WTC11 (cell line): ENCODE measurements around the gene OR2T3. TPM values are rescaled to one million over a fixed set of nuclear protein-coding genes. Genes with fewer than 3 reads are reported as not detected.
"Not testable (repeated sequence)": the region's sequence is repeated elsewhere in the genome, so short reads cannot be mapped to it uniquely, and the experiment has no call there.

Experiments
- ATAC-seq: fragments of 200-7000 bp; cut with Tn5 transposase; 2 replicates; pipeline ENCODE4 v1.10.0; 2021; ENCODE audit warnings: mild to moderate bottlenecking, moderate library complexity
- CTCF ChIA-PET: fragments of 300-600 bp; sonication (Branson Sonifier 250); formaldehyde crosslinking; loops from one replicate; lab custom pipeline; 2021; ENCODE audit warnings: antibody characterized with exemption; lab: Charles Lee
- POLR2A ChIA-PET: fragments of 350-600 bp; sonication (Branson Sonifier 250); formaldehyde crosslinking; loops from one replicate; lab custom pipeline; 2021; ENCODE audit warnings: antibody characterized with exemption; lab: Charles Lee
- DNase-seq: peaks from one replicate; pipeline ENCODE4 v3.0.0; 2021; ENCODE audit warnings: low spot score
- H3K27ac Mint-ChIP-seq: 2 replicates; pipeline ENCODE4 v1.8.0; 2021; ENCODE audit warnings: mixed read lengths
- H3K27me3 Mint-ChIP-seq: 2 replicates; pipeline ENCODE4 v1.8.0; 2021; ENCODE audit warnings: low read depth, mild to moderate bottlenecking, moderate library complexity, mixed read lengths
- H3K36me3 Mint-ChIP-seq: 2 replicates; pipeline ENCODE4 v1.8.0; 2021; ENCODE audit warnings: mixed read lengths
- H3K4me1 Mint-ChIP-seq: 2 replicates; pipeline ENCODE4 v1.8.0; 2022; ENCODE audit warnings: mixed read lengths
- H3K4me3 Mint-ChIP-seq: 2 replicates; pipeline ENCODE4 v1.8.0; 2021; ENCODE audit warnings: mild to moderate bottlenecking, moderate library complexity, mixed read lengths
- H3K9me3 Mint-ChIP-seq: 2 replicates; pipeline ENCODE4 v1.8.0; 2021; ENCODE audit warnings: mixed read lengths
- IRF1 ChIP-seq: sonication (generic); formaldehyde crosslinking; IDR thresholded peaks from 2 replicates; pipeline ENCODE4 v1.8.0; 2023; ENCODE audit warnings: missing genetic modification reagents
- JAZF1 ChIP-seq: fragments of 250-450 bp; sonication (Bioruptor Pico); IDR thresholded peaks from 2 replicates; pipeline ENCODE4 v1.9.0; 2021; ENCODE audit warnings: moderate library complexity, mild to moderate bottlenecking, inconsistent platforms
- NR3C1 ChIP-seq: sonication (generic); formaldehyde crosslinking; conservative IDR thresholded peaks from 2 replicates; pipeline ENCODE4 v1.8.1; 2023; ENCODE audit warnings: low read depth, mild to moderate bottlenecking, missing genetic modification reagents
- total RNA-seq: library from RNA; stranded (reverse); gene quantifications from 3 replicates; pipeline ENCODE4 v1.2.3, GENCODE V29; 2021
- TF ChIP-seq, protein P1 (sequence below): sonication (generic); formaldehyde crosslinking; conservative IDR thresholded peaks from 2 replicates; pipeline ENCODE4 v1.8.1; 2023; ENCODE audit warnings: mild to moderate bottlenecking, low read depth, missing genetic modification reagents, moderate library complexity

The OR2T3 gene
- total RNA-seq, 1 experiment from 2014 or later: not detected

DNA sequence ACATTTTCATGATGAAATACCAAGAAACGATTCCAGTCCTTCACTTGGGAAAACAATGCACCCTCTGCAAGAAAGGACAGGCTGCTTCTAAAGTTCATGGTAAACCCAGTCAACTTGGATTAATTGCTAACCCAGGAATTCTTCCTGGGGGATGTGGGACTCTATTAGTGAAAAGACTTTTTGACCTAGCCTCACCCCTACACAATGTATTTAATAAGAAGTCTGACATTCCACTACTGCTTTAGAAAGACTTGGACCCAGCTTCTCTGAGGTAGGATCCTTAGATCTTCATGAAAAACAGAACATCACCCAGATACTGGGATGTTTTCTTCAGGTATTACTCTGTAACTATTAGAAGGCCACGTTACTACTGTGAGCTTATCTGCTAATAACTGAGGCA lies 27.8 kb upstream of the OR2T3 start, which contains the start of gene OR2T2:
Gene OR2T2 (plus strand): TSS at position 239 of the 400 bp plus-strand sequence. CDS start 7,161 bp downstream, outside the sequence.
- Mint-ChIP-seq H3K36me3 (peaks cover 45% of the 10 kb centered on the region), H3K9me3 (peaks cover 72% of the 10 kb centered on the region)
- H3K27me3 Mint-ChIP-seq, H3K4me3 Mint-ChIP-seq, DNase-seq, CTCF ChIA-PET, H3K4me1 Mint-ChIP-seq, ATAC-seq, H3K27ac Mint-ChIP-seq, POLR2A ChIA-PET: not testable (repeated sequence)

DNA sequence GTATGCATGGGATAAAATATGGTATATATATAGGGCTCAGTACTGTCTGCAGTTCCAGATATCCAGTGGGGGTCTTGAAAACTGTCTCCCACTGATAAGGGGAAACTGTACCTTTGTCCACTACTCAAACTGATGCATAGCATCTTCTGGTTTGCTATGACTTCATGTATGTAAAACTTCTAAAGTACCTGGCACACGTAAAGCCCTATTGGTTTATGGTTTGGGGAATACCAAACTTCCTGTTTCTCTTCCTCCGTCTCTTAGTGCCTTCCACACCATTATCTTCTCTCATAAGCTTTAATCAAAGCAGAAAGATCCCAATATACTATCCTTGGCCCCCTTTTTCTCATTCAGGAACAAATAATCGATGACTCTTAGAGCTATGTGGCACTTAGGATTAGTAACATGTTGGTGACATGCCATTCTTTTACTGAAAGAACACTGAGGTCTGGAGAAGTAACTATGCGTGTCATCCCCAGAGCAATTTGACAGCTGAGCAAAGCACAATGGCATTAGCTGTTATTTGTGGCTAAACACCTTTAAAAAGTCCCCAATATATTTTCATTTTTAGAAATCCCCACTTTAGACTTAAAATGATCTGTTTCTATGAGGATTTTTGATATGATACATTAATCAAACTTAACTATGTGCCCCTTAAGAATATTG lies 24.6 kb upstream of the OR2T3 start:
- H3K27me3 Mint-ChIP-seq, ATAC-seq, CTCF ChIA-PET, H3K27ac Mint-ChIP-seq, POLR2A ChIA-PET, H3K4me3 Mint-ChIP-seq, DNase-seq, H3K4me1 Mint-ChIP-seq: not testable (repeated sequence)
- H3K36me3 Mint-ChIP-seq: peaks cover 34% of the 10 kb centered on the region
- H3K9me3 Mint-ChIP-seq: peaks cover 50% of the 10 kb centered on the region

DNA sequence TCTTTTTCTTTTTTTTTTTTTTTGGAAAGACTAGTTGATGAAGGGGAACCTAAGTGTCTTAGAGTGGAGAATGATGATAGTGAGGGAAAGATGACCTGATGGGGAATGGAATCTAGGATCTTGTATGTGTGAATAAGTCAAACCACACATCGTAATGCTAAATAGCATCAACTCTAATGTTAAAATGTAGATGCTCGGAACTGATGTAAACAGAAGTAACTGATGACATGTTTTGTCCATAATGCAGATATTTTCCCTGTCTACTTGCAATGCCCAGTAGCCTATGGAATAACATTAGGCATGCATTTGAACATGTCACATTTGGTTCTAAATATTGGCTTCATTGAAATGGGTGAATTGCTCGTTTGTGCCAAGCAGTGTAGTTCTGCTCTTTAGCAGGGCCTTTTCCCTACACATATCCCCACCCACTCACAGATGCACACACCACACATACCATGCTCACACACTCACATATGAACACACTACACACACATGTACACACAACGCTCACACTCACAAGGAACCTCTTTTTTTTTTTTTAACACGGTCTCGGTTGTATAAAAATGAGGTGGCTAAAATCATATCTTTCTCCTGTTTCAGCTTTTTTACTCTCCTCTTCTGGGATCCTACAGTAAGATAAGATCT lies 23.2 kb upstream of the OR2T3 start:
- Mint-ChIP-seq H3K36me3 (peaks cover 24% of the 10 kb centered on the region), H3K9me3 (peaks cover 38% of the 10 kb centered on the region)
- POLR2A ChIA-PET, H3K4me1 Mint-ChIP-seq, DNase-seq, H3K27me3 Mint-ChIP-seq, CTCF ChIA-PET, H3K4me3 Mint-ChIP-seq, H3K27ac Mint-ChIP-seq, ATAC-seq: not testable (repeated sequence)

- H3K4me3 Mint-ChIP-seq, ATAC-seq, H3K27me3 Mint-ChIP-seq, H3K4me1 Mint-ChIP-seq, DNase-seq, H3K27ac Mint-ChIP-seq, CTCF ChIA-PET, POLR2A ChIA-PET: not testable (repeated sequence)
- Mint-ChIP-seq H3K9me3 (peaks cover 34% of the 10 kb centered on the region), H3K36me3 (peaks cover 21% of the 10 kb centered on the region)
Observed at GRCh38 chr1:248450466-248451145, 22.5 kb upstream of the OR2T3 start.

DNA sequence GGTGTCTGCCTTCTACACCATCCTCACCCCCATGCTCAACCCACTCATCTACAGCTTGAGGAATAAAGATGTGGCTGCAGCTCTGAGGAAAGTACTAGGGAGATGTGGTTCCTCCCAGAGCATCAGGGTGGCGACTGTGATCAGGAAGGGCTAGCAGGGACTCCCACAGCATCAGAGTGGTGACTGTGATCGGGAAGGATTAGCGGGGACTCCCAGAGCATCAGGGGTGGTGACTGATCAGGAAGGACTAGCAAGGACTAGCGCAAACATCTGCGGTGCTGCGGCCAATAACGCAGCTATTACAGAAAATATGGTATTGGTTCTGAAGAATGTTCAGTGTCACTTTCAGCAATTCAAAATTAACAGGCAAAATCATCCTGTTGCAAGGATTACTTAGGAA lies 19.5 kb upstream of the OR2T3 start:
- peaks cover 20% of the 10 kb centered on the region for H3K36me3 Mint-ChIP-seq
- ATAC-seq, H3K4me1 Mint-ChIP-seq, DNase-seq, CTCF ChIA-PET, POLR2A ChIA-PET, H3K27me3 Mint-ChIP-seq, H3K27ac Mint-ChIP-seq, H3K4me3 Mint-ChIP-seq: not testable (repeated sequence)
- peaks cover 26% of the 10 kb centered on the region for H3K9me3 Mint-ChIP-seq

DNA sequence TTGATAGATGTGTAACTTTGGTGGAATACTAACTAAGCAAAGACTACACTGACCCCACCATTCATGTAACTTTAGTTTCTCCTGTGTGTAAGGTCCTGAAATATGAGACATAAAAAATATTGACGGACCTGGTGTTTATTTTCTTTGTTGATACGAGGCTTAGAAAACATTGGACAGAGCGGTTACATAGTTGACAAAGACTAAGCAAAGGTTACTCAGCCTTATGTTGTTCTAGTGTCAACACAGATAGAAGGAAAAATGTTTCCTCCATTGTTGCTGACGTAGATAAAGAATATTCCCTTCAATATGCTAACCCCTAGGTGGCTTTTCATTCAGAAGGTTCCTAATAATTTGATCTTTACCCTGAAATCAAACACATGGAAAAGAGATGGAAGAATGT lies 18.1 kb upstream of the OR2T3 start:
- H3K4me1 Mint-ChIP-seq, DNase-seq, H3K4me3 Mint-ChIP-seq, H3K27ac Mint-ChIP-seq, H3K27me3 Mint-ChIP-seq, ATAC-seq, CTCF ChIA-PET, POLR2A ChIA-PET: not testable (repeated sequence)
- Mint-ChIP-seq H3K9me3 (peaks cover 35% of the 10 kb centered on the region), H3K36me3 (peaks cover 30% of the 10 kb centered on the region)

DNA sequence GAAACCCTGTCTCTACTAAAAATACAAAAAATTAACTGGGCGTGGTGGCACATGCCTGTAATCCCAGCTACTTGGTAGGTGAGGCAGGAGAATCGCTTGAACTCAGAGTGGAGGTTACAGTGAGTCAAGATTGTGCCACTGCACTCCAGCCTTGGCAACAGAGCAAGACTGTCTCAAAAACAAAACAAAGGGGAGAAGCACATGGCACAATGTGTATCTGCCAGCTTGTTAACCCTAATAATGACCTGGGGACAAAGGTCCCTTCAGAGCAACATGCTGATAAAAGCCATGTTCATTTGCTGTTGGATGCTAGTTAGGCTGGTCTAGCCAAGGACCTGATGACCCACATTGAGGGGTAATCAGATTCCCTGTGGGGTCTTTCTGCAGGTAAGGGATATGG lies 16.5 kb upstream of the OR2T3 start:
- H3K4me1 Mint-ChIP-seq, CTCF ChIA-PET, H3K27me3 Mint-ChIP-seq, ATAC-seq, H3K4me3 Mint-ChIP-seq, H3K27ac Mint-ChIP-seq, DNase-seq, POLR2A ChIA-PET: not testable (repeated sequence)
- Mint-ChIP-seq H3K9me3 (peaks cover 42% of the 10 kb centered on the region), H3K36me3 (peaks cover 34% of the 10 kb centered on the region)

GRCh38 chr1:248459117-248459516 lies 14.0 kb upstream of the OR2T3 start:
- Mint-ChIP-seq H3K9me3 (peaks cover 58% of the 10 kb centered on the region), H3K36me3 (peaks cover 51% of the 10 kb centered on the region)
- H3K27ac Mint-ChIP-seq, H3K27me3 Mint-ChIP-seq, POLR2A ChIA-PET, H3K4me1 Mint-ChIP-seq, CTCF ChIA-PET, H3K4me3 Mint-ChIP-seq, DNase-seq, ATAC-seq: not testable (repeated sequence)

DNA sequence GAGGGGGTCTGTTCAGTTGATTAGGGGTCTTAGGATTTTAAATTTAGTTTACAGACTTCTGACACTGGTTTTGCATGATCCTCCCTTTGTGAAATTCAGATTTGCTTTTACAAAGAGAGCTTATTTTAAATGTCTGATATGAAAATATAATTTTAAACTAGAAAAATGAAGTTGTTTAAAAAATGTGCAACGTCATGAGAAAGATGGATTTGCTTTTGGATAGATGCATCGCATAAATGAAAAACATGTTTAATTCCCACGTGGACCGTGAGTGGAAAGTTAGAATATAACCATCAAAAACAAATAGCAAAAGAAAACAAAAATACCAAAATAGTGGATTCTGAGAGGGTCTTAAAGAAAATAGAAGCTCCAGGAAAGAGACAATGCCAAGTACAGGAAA lies 2.0 kb upstream of the OR2T3 start:
- CTCF ChIA-PET: no interaction called here
- Mint-ChIP-seq H3K4me3 (no peak overlapping the region), H3K27ac (no peak overlapping the region), H3K4me1 (no peaks in the 10 kb centered on the region), H3K27me3 (peaks cover 11% of the 10 kb centered on the region), H3K9me3 (peaks cover 67% of the 10 kb centered on the region), H3K36me3 (peaks cover 39% of the 10 kb centered on the region)
- POLR2A ChIA-PET: no interaction called here
- ATAC-seq: no peak
- DNase-seq: no peak
- no peak for TF ChIP-seq IRF1 (CRISPR knock-in tag)
- TF ChIP-seq NR3C1 (CRISPR knock-in tag): no peak
- TF ChIP-seq JAZF1 (CRISPR knock-in tag): no peak
- TF ChIP-seq, protein P1, sequence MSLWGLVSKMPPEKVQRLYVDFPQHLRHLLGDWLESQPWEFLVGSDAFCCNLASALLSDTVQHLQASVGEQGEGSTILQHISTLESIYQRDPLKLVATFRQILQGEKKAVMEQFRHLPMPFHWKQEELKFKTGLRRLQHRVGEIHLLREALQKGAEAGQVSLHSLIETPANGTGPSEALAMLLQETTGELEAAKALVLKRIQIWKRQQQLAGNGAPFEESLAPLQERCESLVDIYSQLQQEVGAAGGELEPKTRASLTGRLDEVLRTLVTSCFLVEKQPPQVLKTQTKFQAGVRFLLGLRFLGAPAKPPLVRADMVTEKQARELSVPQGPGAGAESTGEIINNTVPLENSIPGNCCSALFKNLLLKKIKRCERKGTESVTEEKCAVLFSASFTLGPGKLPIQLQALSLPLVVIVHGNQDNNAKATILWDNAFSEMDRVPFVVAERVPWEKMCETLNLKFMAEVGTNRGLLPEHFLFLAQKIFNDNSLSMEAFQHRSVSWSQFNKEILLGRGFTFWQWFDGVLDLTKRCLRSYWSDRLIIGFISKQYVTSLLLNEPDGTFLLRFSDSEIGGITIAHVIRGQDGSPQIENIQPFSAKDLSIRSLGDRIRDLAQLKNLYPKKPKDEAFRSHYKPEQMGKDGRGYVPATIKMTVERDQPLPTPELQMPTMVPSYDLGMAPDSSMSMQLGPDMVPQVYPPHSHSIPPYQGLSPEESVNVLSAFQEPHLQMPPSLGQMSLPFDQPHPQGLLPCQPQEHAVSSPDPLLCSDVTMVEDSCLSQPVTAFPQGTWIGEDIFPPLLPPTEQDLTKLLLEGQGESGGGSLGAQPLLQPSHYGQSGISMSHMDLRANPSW: no peak
